Brain microvascular endothelial cell (primary cell): ENCODE measurements around the gene ZNF747.

Source experiments
- DNase-seq: peaks from one replicate; pipeline ENCODE4 v3.0.0-alpha.2; 2020
- H3K27ac ChIP-seq: fragments of 250-450 bp; sonication (Bioruptor Pico); 2 replicates; pipeline ENCODE4 v1.5.1; 2020; ENCODE audit warnings: mild to moderate bottlenecking, moderate library complexity
- H3K27me3 ChIP-seq: fragments of 250-450 bp; sonication (Bioruptor Pico); replicated peaks from 2 replicates; pipeline ENCODE4 v1.5.1; 2020; ENCODE audit warnings: mild to moderate bottlenecking
- H3K36me3 ChIP-seq: fragments of 250-450 bp; sonication (Bioruptor Pico); replicated peaks from 2 replicates; pipeline ENCODE4 v1.5.1; 2020; ENCODE audit warnings: mild to moderate bottlenecking
- H3K4me3 ChIP-seq: 2 replicates; pipeline ENCODE4 v1.5.1; 2011; ENCODE audit warnings: low read depth, mild to moderate bottlenecking, control low read depth, low read length, moderate library complexity
- in situ Hi-C: cut with HindIII; loops from 2 replicates; pipeline ENCODE4 v1.10.0; 2017; ENCODE audit warnings: low sequenced_read_pairs, low pct_ligation_motif_present
- TF ChIP-seq, protein P1 (sequence below): IDR thresholded peaks from 2 replicates; pipeline ENCODE4 v1.5.1; 2011; ENCODE audit warnings: low read depth, mild to moderate bottlenecking, moderate library complexity, low read length, control low read depth, inconsistent platforms; ENCODE audit errors: missing control alignments

The ZNF747 gene

DNA sequence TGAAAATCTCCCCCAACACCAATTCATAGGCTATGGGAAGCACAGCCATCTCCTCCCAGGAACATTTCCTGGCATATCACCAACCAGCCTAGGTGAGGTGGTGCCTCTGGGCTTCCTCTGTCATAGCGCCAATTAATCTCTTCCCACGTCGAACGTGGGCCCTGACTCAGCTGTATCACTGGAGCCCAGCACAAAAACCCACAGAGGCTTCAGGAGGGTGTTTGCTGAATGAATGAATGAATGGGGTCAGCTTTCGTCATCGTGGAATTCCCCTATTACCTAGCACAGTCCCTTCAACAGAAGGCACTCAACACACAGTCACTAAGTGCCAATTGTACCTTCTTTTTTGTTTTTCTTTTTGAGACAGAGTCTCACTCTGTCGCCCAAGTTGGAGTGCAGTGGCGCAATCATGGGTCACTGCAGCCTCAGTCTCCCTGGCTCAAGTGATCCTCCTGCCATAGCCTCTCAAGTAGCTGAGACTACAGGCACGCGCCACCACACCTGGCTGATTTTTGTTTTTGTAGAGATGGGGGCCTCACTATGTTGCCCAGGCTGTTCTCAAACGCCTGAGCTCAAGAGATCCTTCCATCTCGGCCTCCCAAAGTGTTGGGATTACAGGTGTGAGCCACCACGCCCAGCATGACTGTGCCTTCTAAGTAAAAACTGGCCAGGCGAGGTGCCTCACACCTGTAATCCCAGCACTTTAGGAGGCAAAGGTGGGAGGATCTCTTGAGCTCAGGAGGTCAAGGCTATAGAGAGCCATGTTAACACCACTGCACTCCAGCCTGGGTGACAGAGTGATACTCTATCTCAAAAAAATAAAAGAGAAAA is 32.7 kb upstream of the ZNF747 start:
- in situ Hi-C loops, result no loop called here
- Histone ChIP-seq H3K4me3 (no peak overlapping the region), H3K36me3 (no peaks in the 10 kb centered on the region), H3K27ac (peak overlapping the region; percentile 25), H3K27me3 (no peaks in the 10 kb centered on the region)
- no peak for DNase-seq
- TF ChIP-seq, protein P1, sequence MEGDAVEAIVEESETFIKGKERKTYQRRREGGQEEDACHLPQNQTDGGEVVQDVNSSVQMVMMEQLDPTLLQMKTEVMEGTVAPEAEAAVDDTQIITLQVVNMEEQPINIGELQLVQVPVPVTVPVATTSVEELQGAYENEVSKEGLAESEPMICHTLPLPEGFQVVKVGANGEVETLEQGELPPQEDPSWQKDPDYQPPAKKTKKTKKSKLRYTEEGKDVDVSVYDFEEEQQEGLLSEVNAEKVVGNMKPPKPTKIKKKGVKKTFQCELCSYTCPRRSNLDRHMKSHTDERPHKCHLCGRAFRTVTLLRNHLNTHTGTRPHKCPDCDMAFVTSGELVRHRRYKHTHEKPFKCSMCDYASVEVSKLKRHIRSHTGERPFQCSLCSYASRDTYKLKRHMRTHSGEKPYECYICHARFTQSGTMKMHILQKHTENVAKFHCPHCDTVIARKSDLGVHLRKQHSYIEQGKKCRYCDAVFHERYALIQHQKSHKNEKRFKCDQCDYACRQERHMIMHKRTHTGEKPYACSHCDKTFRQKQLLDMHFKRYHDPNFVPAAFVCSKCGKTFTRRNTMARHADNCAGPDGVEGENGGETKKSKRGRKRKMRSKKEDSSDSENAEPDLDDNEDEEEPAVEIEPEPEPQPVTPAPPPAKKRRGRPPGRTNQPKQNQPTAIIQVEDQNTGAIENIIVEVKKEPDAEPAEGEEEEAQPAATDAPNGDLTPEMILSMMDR, result no peak

DNA sequence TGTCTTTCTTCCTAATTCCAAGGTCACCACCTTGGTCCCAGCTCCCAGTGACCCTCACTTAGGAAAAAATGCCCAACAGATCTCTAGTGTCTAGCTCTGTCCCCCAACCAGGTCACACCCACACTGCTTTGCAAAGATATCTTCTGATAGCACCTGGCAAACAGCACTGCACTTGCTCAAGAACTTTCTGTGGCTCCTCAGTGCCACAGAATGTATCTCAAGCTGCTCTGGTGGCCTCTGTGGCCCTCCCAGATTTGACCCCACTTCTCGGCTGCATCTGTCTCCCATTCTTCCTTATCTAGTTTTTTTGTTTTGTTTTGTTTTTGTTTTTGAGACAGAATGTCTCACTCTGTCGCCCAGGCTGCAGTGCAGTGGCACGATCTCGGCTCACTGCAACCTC is 31.9 kb upstream of the ZNF747 start:
- no peak for DNase-seq
- Histone ChIP-seq H3K4me3 (no peak overlapping the region), H3K27me3 (no peaks in the 10 kb centered on the region), H3K36me3 (no peaks in the 10 kb centered on the region), H3K27ac (no peak overlapping the region)
- TF ChIP-seq, protein P1, result no peak
- in situ Hi-C loops, result no loop called here

DNA sequence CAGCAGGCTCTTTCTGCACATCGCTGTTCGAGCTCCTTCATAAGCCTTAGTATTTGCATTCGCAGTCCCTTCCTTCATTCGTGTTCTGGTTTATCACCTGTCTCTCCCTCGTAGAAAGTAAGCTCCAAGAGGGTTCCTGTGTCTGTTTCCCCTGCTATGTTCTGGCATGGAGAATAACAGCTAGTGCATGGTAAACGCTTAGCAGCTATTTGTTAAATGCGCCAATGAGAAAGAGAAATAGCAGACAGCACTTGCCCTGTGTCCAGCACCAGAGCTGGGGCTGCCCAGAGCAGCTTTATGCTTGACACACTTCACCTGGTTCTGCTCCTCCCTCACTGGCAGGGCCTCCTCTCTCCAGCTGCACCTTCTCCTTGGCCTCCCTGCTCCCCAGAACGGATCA is 31.3 kb upstream of the ZNF747 start:
- no peak overlapping the region for H3K27ac ChIP-seq
- no peak overlapping the region for H3K4me3 ChIP-seq
- in situ Hi-C loops, result no loop called here
- no peaks in the 10 kb centered on the region for H3K27me3 ChIP-seq
- H3K36me3 ChIP-seq, result no peaks in the 10 kb centered on the region
- TF ChIP-seq, protein P1, result no peak
- DNase-seq, result no peak

DNA sequence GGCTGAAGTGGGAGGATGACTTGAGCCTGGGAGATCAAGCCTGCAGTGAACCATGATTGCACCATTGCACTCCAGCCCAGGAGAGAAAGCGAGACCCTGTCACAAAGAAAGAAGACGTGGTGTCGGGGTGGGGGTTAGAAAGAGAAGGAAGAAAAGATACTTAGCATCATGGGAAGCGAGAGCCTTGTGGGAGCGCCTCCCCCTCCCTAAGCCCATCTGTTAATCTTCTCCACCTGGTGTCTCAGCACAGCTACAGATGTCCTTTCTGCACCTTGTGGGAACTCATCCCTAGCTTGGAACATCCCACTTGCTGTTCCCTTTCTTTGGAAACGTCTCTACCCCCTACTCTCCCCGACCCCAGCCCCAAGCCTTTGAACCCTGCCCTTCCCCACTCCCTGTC is 30.9 kb upstream of the ZNF747 start:
- DNase-seq, result no peak
- no peaks in the 10 kb centered on the region for H3K27me3 ChIP-seq
- no peaks in the 10 kb centered on the region for H3K36me3 ChIP-seq
- no peak overlapping the region for H3K27ac ChIP-seq
- TF ChIP-seq, protein P1, result no peak
- H3K4me3 ChIP-seq, result no peak overlapping the region
- in situ Hi-C loops, result no loop called here

DNA sequence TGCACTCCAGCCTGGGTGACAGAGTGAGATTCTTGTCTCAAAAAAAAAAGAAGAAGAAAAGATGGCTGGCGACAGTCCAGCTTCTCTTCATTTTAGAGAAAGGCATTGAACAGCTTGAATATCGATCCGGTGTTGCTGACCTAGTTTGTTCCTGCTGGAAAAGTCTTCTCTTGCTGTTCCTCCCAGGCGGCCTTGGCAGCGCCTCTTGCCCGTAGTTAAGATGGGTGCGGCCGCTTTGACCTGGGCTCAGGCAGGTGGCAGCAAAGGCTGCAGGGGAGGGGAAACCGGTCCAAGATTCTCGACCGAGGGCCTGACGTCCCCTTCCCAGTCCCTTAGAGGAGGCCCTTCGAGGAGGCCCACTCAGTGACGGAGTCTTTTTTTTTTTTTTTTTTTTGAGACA is 27.4 kb upstream of the ZNF747 start:
- TF ChIP-seq, protein P1, result no peak
- no peaks in the 10 kb centered on the region for H3K27me3 ChIP-seq
- H3K36me3 ChIP-seq, result no peaks in the 10 kb centered on the region
- H3K27ac ChIP-seq, result no peak overlapping the region
- no peak overlapping the region for H3K4me3 ChIP-seq
- DNase-seq, result no peak
- in situ Hi-C loops, result no loop called here
